H9 (cell line): Measurements from ENCODE around the gene RBM18. TPM values are rescaled to one million over a fixed set of nuclear protein-coding genes. Genes with fewer than 3 reads are reported as not detected.

ENCODE experiments used
- DNase-seq: peaks from one replicate; pipeline ENCODE4 v3.0.0-alpha.2; 2017
- H2AFZ ChIP-seq: one replicate; pipeline ENCODE4 v1.6.1; 2013; ENCODE audit warnings: mild to moderate bottlenecking, low read length, control low read depth, moderate library complexity
- H2AK5ac ChIP-seq: 2 replicates; pipeline ENCODE4 v1.6.1; 2013; ENCODE audit warnings: low read length, control low read depth, mixed read lengths; ENCODE audit not compliant: insufficient read length
- H2BK120ac ChIP-seq: one replicate; pipeline ENCODE4 v1.6.1; 2013; ENCODE audit warnings: low read depth, mild to moderate bottlenecking, low read length, control low read depth, inconsistent platforms; ENCODE audit not compliant: poor library complexity, severe bottlenecking
- H2BK12ac ChIP-seq: 2 replicates; pipeline ENCODE4 v1.6.1; 2013; ENCODE audit warnings: low read length, control low read depth, mixed read lengths, low read depth; ENCODE audit not compliant: insufficient read length
- H2BK15ac ChIP-seq: 2 replicates; pipeline ENCODE4 v1.6.1; 2013; ENCODE audit warnings: low read depth, low read length, control low read depth
- H2BK20ac ChIP-seq: one replicate; pipeline ENCODE4 v1.6.1; 2013; ENCODE audit warnings: low read depth, mild to moderate bottlenecking, low read length, control low read depth, inconsistent platforms; ENCODE audit not compliant: poor library complexity, severe bottlenecking
- H2BK5ac ChIP-seq: 2 replicates; pipeline ENCODE4 v1.6.1; 2013; ENCODE audit warnings: low read length, control low read depth, mixed read lengths; ENCODE audit not compliant: insufficient read length
- H3K14ac ChIP-seq: 2 replicates; pipeline ENCODE4 v1.6.1; 2013; ENCODE audit warnings: low read length, control low read depth; ENCODE audit not compliant: insufficient read depth
- H3K18ac ChIP-seq: 2 replicates; pipeline ENCODE4 v1.6.1; 2013; ENCODE audit warnings: low read depth, mild to moderate bottlenecking, mixed read lengths, low read length, control low read depth; ENCODE audit not compliant: insufficient read length
- H3K23ac ChIP-seq: 2 replicates; pipeline ENCODE4 v1.6.1; 2013; ENCODE audit warnings: low read length, control low read depth, mixed read lengths, low read depth; ENCODE audit not compliant: insufficient read length
- H3K23me2 ChIP-seq: 2 replicates; pipeline ENCODE4 v1.6.1; 2013; ENCODE audit warnings: low read depth, mild to moderate bottlenecking, mixed read lengths, low read length, control low read depth; ENCODE audit not compliant: insufficient read length, poor library complexity, severe bottlenecking
- H3K27ac ChIP-seq: 2 replicates; pipeline ENCODE4 v1.5.1; 2013; ENCODE audit warnings: low read length, control low read depth, mixed read lengths, low read depth; ENCODE audit not compliant: insufficient read length
- H3K27me3 ChIP-seq: 2 replicates; pipeline ENCODE4 v1.6.1; 2013; ENCODE audit warnings: low read length, control low read depth, inconsistent platforms; ENCODE audit not compliant: insufficient read depth
- H3K4ac ChIP-seq: 2 replicates; pipeline ENCODE4 v1.6.1; 2013; ENCODE audit warnings: low read depth, mild to moderate bottlenecking, control low read depth, inconsistent platforms, low read length, moderate library complexity
- H3K4me1 ChIP-seq: 2 replicates; pipeline ENCODE4 v1.6.1; 2013; ENCODE audit warnings: low read length, control low read depth, inconsistent platforms; ENCODE audit not compliant: insufficient read depth
- H3K4me2 ChIP-seq: 2 replicates; pipeline ENCODE4 v1.6.1; 2013; ENCODE audit warnings: low read length, control low read depth, mixed read lengths; ENCODE audit not compliant: insufficient read length, insufficient read depth
- H3K56ac ChIP-seq: 2 replicates; pipeline ENCODE4 v1.6.1; 2013; ENCODE audit warnings: low read depth, mild to moderate bottlenecking, mixed read lengths, low read length, control low read depth; ENCODE audit not compliant: insufficient read length
- H3K79me1 ChIP-seq: 2 replicates; pipeline ENCODE4 v1.6.1; 2013; ENCODE audit warnings: low read depth, mild to moderate bottlenecking, moderate library complexity, low read length, control low read depth, inconsistent platforms; ENCODE audit not compliant: insufficient read depth, poor library complexity, severe bottlenecking
- H3K79me2 ChIP-seq: 2 replicates; pipeline ENCODE4 v1.6.1; 2013; ENCODE audit warnings: low read length, control low read depth, inconsistent platforms; ENCODE audit not compliant: insufficient read depth
- H3K9ac ChIP-seq: 2 replicates; pipeline ENCODE4 v1.6.1; 2013; ENCODE audit warnings: low read length, control low read depth, mixed read lengths; ENCODE audit not compliant: insufficient read length; ENCODE audit errors: extremely low read depth
- H3K9me3 ChIP-seq: one replicate; pipeline ENCODE4 v1.6.1; 2013; ENCODE audit warnings: low read depth, low read length, inconsistent platforms; ENCODE audit not compliant: control insufficient read depth
- H3T11ph ChIP-seq: one replicate; pipeline ENCODE4 v1.6.1; 2013; ENCODE audit warnings: mild to moderate bottlenecking, low read length, control low read depth, inconsistent platforms
- H4K20me1 ChIP-seq: one replicate; pipeline ENCODE4 v1.6.1; 2013; ENCODE audit not compliant: control insufficient read depth, insufficient read length, insufficient read depth
- H4K5ac ChIP-seq: 2 replicates; pipeline ENCODE4 v1.6.1; 2013; ENCODE audit warnings: low read depth, mild to moderate bottlenecking, mixed read lengths, low read length, control low read depth; ENCODE audit not compliant: insufficient read length
- H4K8ac ChIP-seq: replicated peaks from 2 replicates; pipeline ENCODE4 v1.6.1; 2013; ENCODE audit warnings: low read length, control low read depth, mixed read lengths, low read depth; ENCODE audit not compliant: insufficient read length
- H4K91ac ChIP-seq: 2 replicates; pipeline ENCODE4 v1.6.1; 2013; ENCODE audit warnings: low read depth, mild to moderate bottlenecking, moderate library complexity, mixed read lengths, low read length, control low read depth; ENCODE audit not compliant: insufficient read length
- H3K27ac Mint-ChIP-seq, 3 experiments: 2 replicates in 2 of 3; 3 replicates in 1 of 3; pipeline ENCODE4 v1.8.0; 2020 to 2021; ENCODE audit warnings: mixed read lengths in 3 of 3, mild to moderate bottlenecking in 1 of 3, moderate library complexity in 1 of 3
- H3K27me3 Mint-ChIP-seq: 2 replicates; pipeline ENCODE4 v1.8.0; 2021; ENCODE audit warnings: low read depth, mild to moderate bottlenecking, moderate library complexity, mixed read lengths
- H3K36me3 Mint-ChIP-seq, 3 experiments: 2 replicates in 2 of 3; 3 replicates in 1 of 3; pipeline ENCODE4 v1.8.0; 2020 to 2021; ENCODE audit warnings: low read depth in 3 of 3, mixed read lengths in 3 of 3; ENCODE audit not compliant: insufficient read depth in 1 of 3
- H3K4me1 Mint-ChIP-seq, 2 experiments: 2 replicates each; pipeline ENCODE4 v1.8.0; 2020; ENCODE audit warnings: mixed read lengths in 2 of 2
- H3K4me3 Mint-ChIP-seq, 2 experiments: 2 replicates in 1 of 2; 3 replicates in 1 of 2; pipeline ENCODE4 v1.8.0; 2020 to 2021; ENCODE audit warnings: mild to moderate bottlenecking in 2 of 2, mixed read lengths in 2 of 2, moderate library complexity in 1 of 2
- H3K9me3 Mint-ChIP-seq, 2 experiments: 2 replicates in 1 of 2; 3 replicates in 1 of 2; pipeline ENCODE4 v1.8.0; 2020; ENCODE audit warnings: mild to moderate bottlenecking in 2 of 2, mixed read lengths in 2 of 2, moderate library complexity in 1 of 2
- CTCF ChIP-seq: fragments of 200-600 bp; sonication (generic); conservative IDR thresholded peaks from 3 replicates; pipeline ENCODE4 v1.8.0; 2021; ENCODE audit warnings: antibody characterized with exemption, mild to moderate bottlenecking
- WGBS: extraction: QIAGEN DNeasy Blood & Tissue Kit; methylation state at CpG from one replicate; pipeline ENCODE4 v1.1.7; 2013; ENCODE audit warnings: missing lambda C conversion rate, low lambda C conversion rate, mixed read lengths; ENCODE audit not compliant: insufficient read length; ENCODE audit errors: extremely low coverage; 5-methylcytosine and 5-hydroxymethylcytosine counted together
- total RNA-seq: library from RNA; stranded (reverse); gene quantifications from 2 replicates; pipeline ENCODE4 v1.2.1, GENCODE V29; 2021

The RBM18 gene
- total RNA-seq, 1 experiment from 2014 or later = 18.9 TPM

- WGBS = no CpG with 5 or more reads among the region's 3 CpGs
- H3K4me1 Mint-ChIP-seq = peaks cover 26 to 27% of the 10 kb centered on the region in 2 experiments
- H3K4me3 Mint-ChIP-seq = no peak overlapping the region
Observed at GRCh38 chr9:122254761-122255160, 9.9 kb downstream of the RBM18 start.

More at GRCh38 chr9:122254761-122255160, 9.9 kb downstream of the RBM18 start:
- Histone ChIP-seq H4K91ac (no peak overlapping the region), H3K18ac (no peak overlapping the region), H3K27ac (no peak overlapping the region), H2AFZ (no peak overlapping the region), H2BK120ac (no peak overlapping the region), H3K23me2 (no peaks in the 10 kb centered on the region), H2BK5ac (no peak overlapping the region), H2AK5ac (no peak overlapping the region), H3K14ac (no peak overlapping the region), H2BK12ac (no peak overlapping the region), H3K23ac (no peak overlapping the region), H4K8ac (no peak overlapping the region), H3T11ph (no peak overlapping the region), H2BK20ac (no peak overlapping the region), H3K4me1 (peaks cover 8% of the 10 kb centered on the region), H3K27me3 (no peaks in the 10 kb centered on the region), H3K9ac (no peak overlapping the region), H3K4me2 (no peak overlapping the region), H3K9me3 (no peaks in the 10 kb centered on the region), H3K79me1 (peaks cover 5% of the 10 kb centered on the region), H3K79me2 (no peaks in the 10 kb centered on the region), H4K20me1 (no peaks in the 10 kb centered on the region), H4K5ac (no peak overlapping the region), H3K4ac (no peak overlapping the region), H2BK15ac (no peak overlapping the region), H3K56ac (no peak overlapping the region)
- Mint-ChIP-seq H3K27ac (peak overlapping the region in 1 of 3 experiments; percentile 21; a peak in 4 of 7 replicates), H3K9me3 (no peaks in the 10 kb centered on the region), H3K27me3 (no peaks in the 10 kb centered on the region), H3K36me3 (peaks cover 7 to 39% (median 27%) of the 10 kb centered on the region in 3 experiments)
- no peak for TF ChIP-seq CTCF
- no peak for DNase-seq
